Left ventricle myocardium superior (tissue), 1 donor: ENCODE data around the gene RPL31. TPM values are rescaled to one million over a fixed set of nuclear protein-coding genes. Genes with fewer than 3 reads are reported as not detected.

Experiments
- ATAC-seq: fragments of 200-7000 bp; cut with Tn5 transposase; one replicate; pipeline ENCODE4 v1.9.1; 2020; ENCODE audit warnings: mild to moderate bottlenecking, moderate library complexity
- DNase-seq: peaks from one replicate; pipeline ENCODE4 v3.0.0-alpha.2; 2020
- intact Hi-C: fragments of 100-400 bp; cut with micrococcal nuclease; formaldehyde crosslinking; loops from one replicate; pipeline ENCODE4 v1.11.0; 2022
- total RNA-seq: library from RNA; stranded (reverse); fragmentation: NEBNext Ultra II Directional; extraction: Animal tissue kit (Norgen Biotek cat#: 25700); gene quantifications from one replicate; pipeline ENCODE4 v1.2.1, GENCODE V29; 2021
- donor health status: DM: no; HTN: yes; CAD: no; lungs with severe emphysema.

RPL31 gene
- total RNA-seq, 1 donor from 2014 or later = 703 TPM

DNA sequence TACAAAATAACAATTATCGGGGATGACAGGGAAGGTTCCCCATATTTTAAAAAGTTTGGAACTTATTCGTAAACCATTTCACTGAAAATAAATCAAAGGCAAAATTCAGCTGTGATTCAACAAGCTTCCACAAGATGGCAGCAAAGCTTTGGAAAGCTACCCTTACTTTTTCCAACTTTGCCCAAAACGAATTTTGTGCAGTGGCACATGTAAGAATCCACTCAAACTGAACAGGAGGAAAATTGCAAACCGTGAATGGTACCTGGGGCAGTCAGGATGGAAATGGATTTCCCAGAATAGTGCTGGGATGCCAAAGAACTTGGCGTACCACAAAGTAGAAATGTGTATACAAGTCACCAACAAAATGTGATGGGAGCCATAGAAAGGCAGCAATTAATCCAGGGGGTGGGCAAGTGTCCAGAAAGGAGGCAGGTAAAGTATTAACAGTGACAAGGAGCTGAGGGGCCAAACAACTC lies 10.7 kb downstream of the RPL31 start:
- intact Hi-C loops = loop anchor here (5.0 kb wide), 1 partner anchor 140 kb away; the partner anchor contains the start of gene TBC1D8
- no peak for DNase-seq
- ATAC-seq = no peak

DNA sequence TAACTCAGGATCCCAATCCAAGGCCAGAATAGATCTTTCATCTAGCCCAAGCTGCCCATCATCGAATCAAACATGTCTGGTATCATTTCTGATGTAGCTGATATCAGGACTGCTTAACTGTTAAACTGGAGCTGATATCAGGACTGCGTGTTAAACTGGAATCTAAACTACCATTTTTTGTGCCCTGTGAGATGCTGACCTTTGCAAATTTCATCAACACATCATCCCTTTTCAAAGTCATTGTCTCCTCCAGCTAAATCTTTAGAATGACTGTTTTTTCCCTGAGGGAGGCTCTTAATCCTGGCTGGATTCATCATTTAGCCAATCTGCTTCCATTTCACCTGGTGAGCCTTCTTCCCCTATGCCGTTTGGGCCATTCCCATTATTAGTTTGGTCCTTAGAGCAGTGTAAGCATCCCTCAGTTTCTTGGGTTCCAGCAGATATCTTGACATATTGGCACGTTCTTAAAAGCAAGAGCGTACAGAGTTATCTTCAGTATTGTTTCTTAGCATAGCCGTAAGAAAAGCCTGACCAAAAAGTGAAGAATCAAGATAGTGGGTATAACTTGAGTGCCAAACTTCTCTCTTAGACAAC lies 12.3 kb downstream of the RPL31 start:
- ATAC-seq = no peak
- no peak for DNase-seq
- intact Hi-C loops = loop anchor here (5.0 kb wide), 1 partner anchor 138 kb away; the partner anchor contains the start of gene TBC1D8

GRCh38 chr2:101017371-101017770 lies 15.3 kb downstream of the RPL31 start:
- ATAC-seq (no peak), DNase-seq (no peak)
- intact Hi-C loops = no loop called here

DNA sequence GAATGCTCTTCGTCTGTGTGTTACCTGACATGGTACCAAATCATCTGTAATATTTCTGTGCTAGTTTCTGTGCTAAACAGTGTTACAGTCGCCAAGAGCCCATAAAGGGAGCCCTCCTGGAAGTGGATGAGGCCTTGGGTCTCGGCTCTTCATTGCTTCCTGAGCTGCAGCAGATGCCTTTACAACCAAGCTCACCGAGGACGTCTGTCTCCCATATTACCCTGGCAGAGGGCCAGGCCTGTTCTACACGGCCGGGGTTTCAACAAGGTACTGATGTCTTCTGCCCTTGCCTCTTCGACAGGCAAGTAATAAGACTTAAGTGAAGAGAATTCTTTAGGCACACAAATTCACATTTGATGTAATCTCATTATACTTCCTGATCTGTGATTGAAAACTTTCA lies 16.8 kb downstream of the RPL31 start:
- DNase-seq (no peak), ATAC-seq (peak; percentile 38)
- intact Hi-C loops = no loop called here

GRCh38 chr2:101022221-101022620 lies 20.1 kb downstream of the RPL31 start:
- peak; percentile 22 for ATAC-seq
- intact Hi-C loops = no loop called here

DNA sequence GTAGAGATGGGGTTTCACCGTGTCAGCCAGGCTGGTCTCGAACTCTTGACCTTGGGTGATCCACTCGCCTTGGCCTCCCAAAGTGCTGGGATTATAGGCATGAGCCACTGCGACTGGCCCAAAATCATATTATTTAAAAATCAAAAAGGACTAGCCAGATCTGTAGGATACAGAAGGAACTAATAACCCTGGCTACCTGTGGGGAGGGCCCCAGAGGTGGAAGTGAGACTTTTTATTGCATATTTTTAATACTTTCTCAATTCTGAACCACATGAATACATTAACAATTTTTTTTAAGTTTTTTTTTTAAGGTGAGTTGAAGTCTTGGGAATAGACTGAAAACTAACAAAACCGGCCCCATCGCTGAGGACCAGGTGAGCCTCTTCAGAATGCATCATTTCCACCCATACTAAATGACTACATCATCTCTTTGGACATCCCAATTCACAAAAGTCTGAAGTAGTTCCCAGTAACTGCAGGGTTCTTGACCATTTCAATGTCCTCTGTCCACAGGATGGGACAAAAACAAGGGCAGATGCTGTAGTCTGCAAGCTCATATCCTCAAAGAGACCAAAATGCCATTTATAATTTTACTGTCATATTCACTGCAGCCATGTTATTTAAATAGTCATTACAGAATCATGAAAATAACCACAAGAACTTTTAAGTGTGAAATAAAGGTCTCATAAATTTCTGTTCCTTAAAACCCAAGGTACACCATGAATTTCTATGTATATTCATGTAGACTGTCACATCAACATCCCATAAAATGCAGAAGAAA lies 21.4 kb downstream of the RPL31 start:
- intact Hi-C loops = no loop called here
- ATAC-seq (no peak), DNase-seq (no peak)

More at GRCh38 chr2:101022221-101022620, 20.1 kb downstream of the RPL31 start:
- DNase-seq = no peak

DNA sequence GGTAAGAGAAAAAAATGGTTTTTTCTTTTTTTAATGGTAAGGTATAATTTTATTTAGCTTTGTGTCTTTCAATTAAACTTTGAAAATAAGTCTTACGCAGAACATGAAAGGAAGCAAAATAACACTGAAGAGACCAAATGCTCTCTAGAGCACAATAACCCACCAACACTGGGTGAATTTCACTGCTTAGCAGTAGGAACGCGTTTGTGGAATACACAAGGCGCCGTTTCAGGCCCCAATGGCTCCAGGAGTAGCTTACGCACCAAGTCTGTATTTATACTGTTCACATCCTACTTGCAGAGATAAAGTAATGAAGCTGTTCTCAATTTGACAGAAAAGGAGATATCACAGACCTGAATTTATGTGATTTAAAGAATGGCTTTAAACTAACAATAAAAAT lies 23.5 kb downstream of the RPL31 start:
- DNase-seq (no peak), ATAC-seq (no peak)
- intact Hi-C loops = no loop called here

GRCh38 chr2:101026253-101026701 lies 24.2 kb downstream of the RPL31 start:
- ATAC-seq = no peak
- DNase-seq = no peak
- intact Hi-C loops = no loop called here

- intact Hi-C loops = no loop called here
- DNase-seq (no peak), ATAC-seq (no peak)
Observed at GRCh38 chr2:101026923-101027469, 24.9 kb downstream of the RPL31 start.

DNA sequence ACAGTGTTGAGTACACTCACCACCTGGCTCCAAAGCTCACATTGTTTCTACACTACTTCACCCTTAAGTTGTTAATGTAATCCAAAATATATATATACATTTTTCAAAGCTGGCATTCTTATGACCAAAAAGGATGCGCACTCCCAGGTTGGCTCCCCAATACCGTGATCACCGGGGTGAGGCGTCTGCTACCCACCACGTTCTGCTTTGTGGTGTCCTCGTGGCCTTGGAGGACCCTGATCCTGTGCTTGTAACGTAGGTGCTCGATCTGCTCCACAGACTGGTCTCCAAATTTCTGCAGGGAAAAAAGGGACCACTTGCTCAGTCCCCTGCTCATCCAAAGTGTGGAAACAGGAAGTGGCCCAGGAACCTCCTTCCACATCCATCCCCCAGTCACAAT lies 25.8 kb downstream of the RPL31 start:
- intact Hi-C loops = no loop called here

DNA sequence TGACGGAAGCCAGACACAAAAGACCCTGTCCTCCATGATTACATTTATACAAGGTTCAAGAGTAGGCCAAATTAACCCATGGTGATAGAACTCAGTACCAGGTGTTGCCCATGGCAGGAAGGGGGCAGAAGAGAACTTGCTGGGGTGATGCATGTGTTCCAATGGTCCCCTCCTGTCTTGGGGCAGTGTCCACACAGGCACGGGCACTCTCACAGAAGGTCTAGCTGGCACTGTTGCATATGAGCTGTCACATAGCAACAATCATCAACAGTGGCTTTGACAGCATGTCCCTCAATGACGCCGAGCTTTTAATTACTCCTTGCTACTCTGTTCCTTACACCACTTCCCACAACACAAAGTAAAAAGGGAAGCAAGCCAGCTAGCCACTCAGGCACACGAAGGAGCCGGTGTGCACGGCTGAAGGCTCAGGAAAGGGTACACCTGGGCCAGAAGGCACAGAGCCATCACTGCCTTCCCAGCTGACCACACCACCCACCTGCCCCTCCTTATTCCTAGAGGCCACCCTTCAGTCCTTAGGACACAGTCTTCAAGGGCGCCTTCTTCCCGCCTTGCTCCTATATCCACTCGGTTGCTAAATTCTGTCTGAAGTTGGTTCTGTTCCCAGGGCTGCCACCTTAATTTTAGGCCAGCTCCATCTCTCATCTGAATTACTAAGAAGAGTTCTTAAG lies 28.9 kb downstream of the RPL31 start:
- ATAC-seq = peak; percentile 93
- intact Hi-C loops = no loop called here
- DNase-seq = no peak

More for the DNA sequence above, 25.8 kb downstream of the RPL31 start:
- DNase-seq (no peak), ATAC-seq (no peak)

- DNase-seq (no peak), ATAC-seq (no peak)
- intact Hi-C loops = no loop called here
Observed at GRCh38 chr2:101032084-101032776, 30.1 kb downstream of the RPL31 start.

- intact Hi-C loops = no loop called here
- no peak for DNase-seq
- no peak for ATAC-seq
Observed at GRCh38 chr2:101036562-101036961, 34.5 kb downstream of the RPL31 start.

DNA sequence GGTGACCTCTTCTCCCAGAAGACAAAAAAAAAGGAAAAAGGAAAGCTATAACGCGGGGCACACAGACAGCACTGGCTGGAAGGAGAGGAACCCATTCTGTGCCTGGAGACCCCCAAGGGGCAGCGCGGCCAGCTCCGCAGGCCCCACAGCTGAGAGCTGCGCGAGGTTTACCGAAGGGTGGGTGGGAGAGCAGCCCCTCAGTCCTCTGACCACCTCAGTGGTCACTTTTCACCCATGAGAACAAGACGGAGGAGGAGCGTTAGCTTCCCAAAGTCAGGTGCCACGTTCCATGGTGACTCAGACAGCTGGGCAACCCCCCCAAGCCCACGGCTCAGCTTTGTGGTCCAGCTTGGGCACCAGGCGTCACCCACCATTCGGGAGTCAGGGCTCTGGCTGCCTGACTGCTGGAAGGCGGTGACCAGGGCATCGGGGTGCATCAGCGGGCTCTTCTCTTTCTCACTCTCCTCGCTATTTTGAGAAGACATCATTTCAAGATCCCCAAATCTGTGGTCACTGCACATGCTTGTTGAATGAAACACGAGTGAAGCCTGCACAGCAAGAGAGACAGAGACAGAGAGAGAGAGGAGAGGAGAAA lies 35.2 kb downstream of the RPL31 start:
- no peak for DNase-seq
- ATAC-seq = no peak
- intact Hi-C loops = no loop called here

DNA sequence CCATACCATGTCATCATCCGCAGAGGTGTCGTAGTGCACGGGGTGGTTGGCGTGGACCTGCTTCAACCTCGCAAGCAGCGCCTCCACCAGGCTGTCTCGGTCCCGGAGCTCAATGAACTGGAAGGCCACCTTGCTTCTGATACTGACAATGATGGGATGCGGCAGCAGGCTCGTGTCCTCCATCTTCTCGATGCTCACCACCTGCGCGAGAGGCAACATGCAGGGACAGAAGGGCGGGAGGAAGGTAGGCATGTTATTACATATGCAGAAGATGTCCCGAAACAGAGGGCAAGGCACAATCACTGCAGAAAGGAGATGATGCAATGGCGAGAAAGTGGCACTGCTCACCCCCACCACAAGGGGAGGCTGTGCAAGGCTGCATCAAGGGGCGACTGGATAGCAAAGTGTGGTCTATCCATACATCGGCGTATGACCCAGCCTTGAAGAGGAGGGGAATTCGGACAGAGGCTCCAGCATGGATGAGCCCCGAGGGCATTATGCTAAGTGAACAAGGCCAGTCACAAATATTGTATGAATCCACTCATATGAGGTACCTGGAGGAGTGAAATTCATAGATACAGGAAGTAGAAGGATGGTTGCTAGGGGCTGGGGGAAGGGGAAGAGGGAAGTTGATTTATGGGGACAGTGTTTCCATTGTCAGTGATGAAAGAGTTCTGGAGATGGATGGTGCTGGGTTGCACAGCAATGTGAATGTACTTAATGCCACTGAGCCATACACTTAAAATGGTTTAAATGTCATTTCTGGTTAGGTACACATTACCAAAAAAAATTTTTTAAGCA lies 36.6 kb downstream of the RPL31 start:
- intact Hi-C loops = no loop called here

GRCh38 chr2:101040072-101040471 lies 38.0 kb downstream of the RPL31 start:
- DNase-seq (no peak), ATAC-seq (no peak)
- intact Hi-C loops = no loop called here

More for the DNA sequence above, 36.6 kb downstream of the RPL31 start:
- ATAC-seq (peak; percentile 11), DNase-seq (no peak)

- intact Hi-C loops = no loop called here
- ATAC-seq = peak; percentile 59
Observed at GRCh38 chr2:101040761-101041160, 38.7 kb downstream of the RPL31 start.

GRCh38 chr2:101041413-101041812 lies 39.3 kb downstream of the RPL31 start:
- ATAC-seq = peak; percentile 35
- intact Hi-C loops = no loop called here
- DNase-seq = no peak

More at GRCh38 chr2:101040761-101041160, 38.7 kb downstream of the RPL31 start:
- DNase-seq = no peak
